ENCODE data around the gene C12orf60.

DNA sequence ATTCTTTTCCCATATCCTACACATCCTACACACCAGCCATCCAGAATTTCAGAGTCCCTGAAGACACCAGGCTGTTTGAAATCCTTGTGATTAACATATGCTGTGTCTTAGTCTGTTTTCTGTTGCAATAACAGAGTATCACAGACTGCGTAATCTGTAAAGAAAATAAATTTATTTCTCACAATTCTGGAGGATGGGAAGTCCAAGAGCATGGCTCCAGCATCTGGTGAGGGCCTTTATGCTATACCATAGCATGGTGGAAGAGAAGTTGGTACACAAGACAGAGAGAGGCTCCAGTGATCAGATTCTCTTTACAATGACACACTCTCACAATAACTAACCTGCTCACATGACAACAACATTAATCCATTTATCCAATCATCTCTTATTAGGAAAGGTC, 35.8 kb downstream of the C12orf60 start:
- TF ChIP-seq, protein P1, sequence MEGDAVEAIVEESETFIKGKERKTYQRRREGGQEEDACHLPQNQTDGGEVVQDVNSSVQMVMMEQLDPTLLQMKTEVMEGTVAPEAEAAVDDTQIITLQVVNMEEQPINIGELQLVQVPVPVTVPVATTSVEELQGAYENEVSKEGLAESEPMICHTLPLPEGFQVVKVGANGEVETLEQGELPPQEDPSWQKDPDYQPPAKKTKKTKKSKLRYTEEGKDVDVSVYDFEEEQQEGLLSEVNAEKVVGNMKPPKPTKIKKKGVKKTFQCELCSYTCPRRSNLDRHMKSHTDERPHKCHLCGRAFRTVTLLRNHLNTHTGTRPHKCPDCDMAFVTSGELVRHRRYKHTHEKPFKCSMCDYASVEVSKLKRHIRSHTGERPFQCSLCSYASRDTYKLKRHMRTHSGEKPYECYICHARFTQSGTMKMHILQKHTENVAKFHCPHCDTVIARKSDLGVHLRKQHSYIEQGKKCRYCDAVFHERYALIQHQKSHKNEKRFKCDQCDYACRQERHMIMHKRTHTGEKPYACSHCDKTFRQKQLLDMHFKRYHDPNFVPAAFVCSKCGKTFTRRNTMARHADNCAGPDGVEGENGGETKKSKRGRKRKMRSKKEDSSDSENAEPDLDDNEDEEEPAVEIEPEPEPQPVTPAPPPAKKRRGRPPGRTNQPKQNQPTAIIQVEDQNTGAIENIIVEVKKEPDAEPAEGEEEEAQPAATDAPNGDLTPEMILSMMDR (IDR thresholded peaks at IDR 0.05): no peak
- TF ChIP-seq, protein P2, sequence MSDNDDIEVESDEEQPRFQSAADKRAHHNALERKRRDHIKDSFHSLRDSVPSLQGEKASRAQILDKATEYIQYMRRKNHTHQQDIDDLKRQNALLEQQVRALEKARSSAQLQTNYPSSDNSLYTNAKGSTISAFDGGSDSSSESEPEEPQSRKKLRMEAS (CRISPR knock-in tag; IDR thresholded peaks at IDR 0.05): no peak
- TF ChIP-seq, protein P3, sequence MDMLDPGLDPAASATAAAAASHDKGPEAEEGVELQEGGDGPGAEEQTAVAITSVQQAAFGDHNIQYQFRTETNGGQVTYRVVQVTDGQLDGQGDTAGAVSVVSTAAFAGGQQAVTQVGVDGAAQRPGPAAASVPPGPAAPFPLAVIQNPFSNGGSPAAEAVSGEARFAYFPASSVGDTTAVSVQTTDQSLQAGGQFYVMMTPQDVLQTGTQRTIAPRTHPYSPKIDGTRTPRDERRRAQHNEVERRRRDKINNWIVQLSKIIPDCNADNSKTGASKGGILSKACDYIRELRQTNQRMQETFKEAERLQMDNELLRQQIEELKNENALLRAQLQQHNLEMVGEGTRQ (CRISPR knock-in tag; IDR thresholded peaks at IDR 0.05): no peak
- no peak for TF ChIP-seq JUN (CRISPR knock-in tag; IDR thresholded peaks at IDR 0.05)
- no peak for TF ChIP-seq JAZF1 (CRISPR knock-in tag; IDR thresholded peaks at IDR 0.05)
- no peak for TF ChIP-seq CREM (CRISPR knock-in tag; IDR thresholded peaks at IDR 0.05)
- no peak for TF ChIP-seq NR2C2 (CRISPR knock-in tag; IDR thresholded peaks at IDR 0.05)
- TF ChIP-seq ZNF416 (CRISPR knock-in tag; IDR thresholded peaks at IDR 0.05): no peak
- TF ChIP-seq NFE2L1 (CRISPR knock-in tag; IDR thresholded peaks at IDR 0.05): no peak
- TF ChIP-seq MXD4 (CRISPR knock-in tag; IDR thresholded peaks at IDR 0.05; ENCODE audit: borderline replicate concordance): no peak
